Sciatic nerve (tissue), 2 donors: Measurements from ENCODE around the gene FAM124A. TPM values are rescaled to one million over a fixed set of nuclear protein-coding genes. Genes with fewer than 3 reads are reported as not detected.
A peak's percentile ranks its signal among the peaks of the same experiment; 100 is the strongest.
"Not testable (repeated sequence)": the region's sequence is repeated elsewhere in the genome, so short reads cannot be mapped to it uniquely, and the experiment has no call there.

Source experiments
- ATAC-seq: fragments of 200-7000 bp; cut with Tn5 transposase; one replicate; pipeline ENCODE4 v1.9.1; 2020; ENCODE audit warnings: mild to moderate bottlenecking, moderate library complexity
- DNase-seq: peaks from one replicate; pipeline ENCODE4 v3.0.0-alpha.2; 2020; ENCODE audit warnings: low spot score
- intact Hi-C: fragments of 100-400 bp; cut with DNase I; formaldehyde crosslinking; loops from one replicate; pipeline ENCODE4 v1.14.2; 2022
- total RNA-seq: library from RNA; stranded (reverse); fragmentation: NEBNext Ultra II Directional; extraction: Animal tissue kit (Norgen Biotek cat#: 25700); gene quantifications from one replicate; pipeline ENCODE4 v1.2.1, GENCODE V29; 2021
- donor health status: DM: no; HTN: no; CAD: no.
- donor health status: DM: no; HTN: no; CAD: no.

Gene FAM124A
- total RNA-seq, 1 donor from 2014 or later, result 19.2 TPM

DNA sequence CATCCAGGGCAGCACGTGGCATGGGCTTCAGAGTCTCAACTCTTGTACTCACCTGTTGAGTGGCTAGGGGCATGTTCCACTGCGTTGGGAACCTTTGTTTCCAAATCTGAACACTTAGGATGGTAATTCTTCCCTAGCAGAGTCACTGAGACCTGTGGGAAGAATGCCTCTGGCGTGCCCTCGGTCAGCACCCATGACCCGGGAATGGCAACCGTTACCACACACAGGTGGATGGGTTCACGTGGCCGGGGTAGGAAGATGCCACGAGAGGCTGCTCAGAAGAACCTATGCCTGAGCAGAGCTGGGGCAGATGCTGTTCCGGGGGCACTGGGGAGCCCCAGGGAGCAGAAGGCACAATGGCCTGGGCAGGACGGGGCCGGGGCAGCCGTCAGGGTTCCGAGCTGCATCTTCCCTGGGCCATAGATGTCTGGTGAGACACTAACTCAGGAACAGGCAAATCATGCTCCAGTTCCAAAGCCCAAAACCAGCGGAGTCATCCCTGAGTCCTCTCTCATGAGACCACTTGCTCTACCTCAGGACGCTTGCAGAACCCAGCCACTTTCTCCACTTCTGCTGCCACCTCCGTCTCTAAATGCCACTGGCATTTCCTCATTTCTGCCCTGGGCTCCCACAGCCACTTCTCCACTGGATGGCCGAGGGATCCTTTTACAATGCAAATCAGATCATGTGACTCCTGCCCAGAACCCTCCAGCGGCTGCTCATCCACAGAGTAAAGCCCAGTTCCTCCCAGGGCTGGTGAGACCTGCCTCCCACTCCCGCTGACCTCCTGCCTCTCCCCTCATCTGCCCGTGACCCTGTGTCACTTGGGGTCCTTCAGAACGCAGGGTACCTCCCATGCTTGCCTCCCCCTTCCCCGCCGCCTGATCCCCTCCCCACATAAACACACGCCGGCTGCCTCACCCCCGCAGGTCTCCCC lies 36.7 kb downstream of the FAM124A start:
- no peak for ATAC-seq
- intact Hi-C loops, result no loop called here

GRCh38 chr13:51260154-51260553 lies 38.0 kb downstream of the FAM124A start:
- intact Hi-C loops, result no loop called here
- DNase-seq (no peak), ATAC-seq (no peak)

More for the DNA sequence above, 36.7 kb downstream of the FAM124A start:
- DNase-seq, result no peak

DNA sequence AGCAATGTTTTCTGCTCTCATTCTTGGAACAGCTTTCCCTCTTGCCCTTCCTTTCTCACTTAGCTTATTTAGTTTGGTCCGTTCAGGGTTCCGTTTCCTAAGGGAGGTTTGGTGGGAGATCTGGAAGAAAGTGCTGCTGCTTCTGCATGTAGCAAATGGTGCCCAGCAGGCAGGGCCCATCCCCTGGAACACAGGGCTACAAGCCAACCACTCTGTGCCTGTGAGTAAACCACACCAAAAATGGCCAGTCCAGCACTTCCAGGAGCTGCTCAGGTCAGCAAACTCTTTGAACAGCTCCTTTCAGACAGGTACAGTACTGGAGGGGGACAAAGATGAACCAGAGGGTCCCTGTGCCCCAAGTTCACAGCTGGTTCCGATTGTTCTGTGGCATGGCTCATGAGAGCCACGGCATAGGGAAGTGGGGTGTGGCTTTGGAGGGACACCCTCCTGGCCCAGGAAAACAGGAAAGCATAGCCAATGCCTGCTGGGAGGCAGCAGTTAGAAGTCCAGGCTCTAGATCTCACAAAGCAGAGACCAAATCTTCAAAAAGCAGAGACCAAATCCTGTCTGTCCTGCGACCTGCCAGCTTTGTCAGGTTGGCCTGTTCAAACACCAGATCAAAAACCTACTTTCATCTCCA lies 39.5 kb downstream of the FAM124A start:
- intact Hi-C loops, result no loop called here
- ATAC-seq, result no peak
- no peak for DNase-seq

DNA sequence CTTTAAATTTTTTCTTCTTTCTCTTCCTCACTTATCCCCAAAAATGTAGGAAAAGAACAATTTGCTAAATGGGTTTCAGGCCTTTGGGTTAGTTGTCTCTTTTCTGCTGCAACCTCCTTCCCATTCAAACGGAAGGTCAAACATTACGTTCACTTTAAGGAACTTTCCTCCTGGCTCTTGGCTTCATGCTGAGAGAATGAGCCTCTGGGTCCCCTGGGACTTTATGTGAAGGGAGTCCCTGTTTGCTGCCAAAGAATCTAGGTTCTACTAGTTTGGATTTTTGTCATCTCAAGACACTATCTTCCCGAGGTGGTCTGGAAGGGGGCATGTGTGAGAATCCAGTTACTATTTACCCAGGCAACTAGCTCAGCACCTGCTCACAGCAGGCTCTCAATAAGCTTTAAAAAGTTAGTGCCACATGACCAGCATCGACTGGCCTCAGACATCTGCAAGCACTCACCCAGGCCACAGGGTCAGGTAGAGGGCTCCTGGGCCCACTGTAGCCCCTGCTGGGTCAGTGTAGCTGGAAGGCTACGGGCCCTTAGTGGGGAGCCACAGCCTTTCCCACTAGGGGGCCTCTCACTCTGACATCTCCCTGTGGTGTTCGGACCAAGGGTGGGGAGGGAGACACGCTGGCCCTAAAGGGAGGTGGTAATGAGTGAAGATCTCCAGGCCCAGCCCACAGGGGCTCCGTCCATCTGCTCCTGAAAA lies 40.5 kb downstream of the FAM124A start:
- ATAC-seq, result peak; percentile 48
- DNase-seq, result no peak
- intact Hi-C loops, result no loop called here

DNA sequence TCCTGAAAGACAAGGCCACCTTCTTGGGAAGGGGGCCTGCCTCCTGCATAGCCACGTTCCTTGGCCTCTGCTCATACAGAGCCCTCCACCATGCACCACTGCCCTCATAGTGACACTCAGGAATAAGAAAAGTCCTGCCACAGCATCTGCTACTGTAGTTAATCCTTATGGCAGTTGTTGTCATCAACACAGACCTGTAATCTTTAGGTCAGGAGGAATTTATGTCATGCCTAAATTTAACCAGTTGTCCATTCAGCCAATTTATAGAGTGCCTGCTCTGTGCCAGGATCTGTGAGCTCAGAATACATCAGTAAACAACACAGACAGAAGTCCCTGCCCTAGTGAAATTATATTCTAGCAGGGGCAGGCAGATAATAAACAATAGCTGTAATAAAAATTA lies 44.4 kb downstream of the FAM124A start:
- DNase-seq (no peak), ATAC-seq (no peak)
- intact Hi-C loops, result no loop called here

GRCh38 chr13:51267622-51268021 lies 45.4 kb downstream of the FAM124A start:
- intact Hi-C loops, result no loop called here
- DNase-seq (no peak), ATAC-seq (no peak)

- intact Hi-C loops, result no loop called here
- DNase-seq, result no peak
- no peak for ATAC-seq
Measured at GRCh38 chr13:51269039-51269438, 46.8 kb downstream of the FAM124A start.

- intact Hi-C loops, result no loop called here
- ATAC-seq, result no peak
- no peak for DNase-seq
Measured at GRCh38 chr13:51270623-51271415, 48.6 kb downstream of the FAM124A start.

- no peak for DNase-seq
- ATAC-seq, result peak; percentile 71
- intact Hi-C loops, result no loop called here
Measured at GRCh38 chr13:51271528-51272085, 49.4 kb downstream of the FAM124A start.

DNA sequence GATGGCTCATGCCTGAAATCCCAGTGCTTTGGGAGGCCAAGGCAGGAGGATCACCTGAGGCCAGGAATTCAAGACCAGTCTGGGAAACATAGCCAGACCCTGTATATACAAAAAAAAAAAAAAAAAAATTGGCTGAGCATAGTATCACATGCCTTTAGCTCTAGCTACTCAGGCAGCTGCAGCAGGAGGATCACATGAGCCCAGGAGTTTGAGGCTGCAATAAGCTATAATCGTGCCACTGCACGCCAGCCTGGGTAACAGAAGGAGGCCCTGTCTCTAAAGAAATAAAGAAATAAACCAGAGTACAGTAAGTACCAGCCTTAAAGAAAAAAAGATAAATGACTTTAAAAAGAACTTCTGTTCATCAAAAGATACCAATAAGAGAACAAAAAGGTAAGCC lies 52.9 kb downstream of the FAM124A start:
- ATAC-seq, result no peak
- intact Hi-C loops, result no loop called here
- DNase-seq, result no peak

DNA sequence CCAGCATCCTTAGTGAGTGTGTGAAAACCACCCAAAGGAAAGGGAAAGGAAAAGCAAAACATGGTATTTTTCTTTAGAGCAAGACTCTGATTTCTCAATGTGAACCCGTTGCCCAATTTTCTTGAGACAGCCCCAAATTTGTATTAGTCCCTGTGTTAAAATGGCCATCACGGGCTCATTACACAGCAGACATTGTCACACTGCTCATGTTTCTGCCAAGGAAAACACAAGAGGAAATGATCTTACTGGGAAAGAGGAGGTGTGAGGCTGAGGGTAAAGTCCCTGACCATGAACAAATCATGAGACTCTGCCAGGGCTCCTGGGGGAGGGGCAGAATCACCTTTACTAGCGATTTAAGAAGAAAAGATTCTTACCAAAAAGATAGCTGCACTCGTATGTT lies 54.4 kb downstream of the FAM124A start:
- ATAC-seq (peak; percentile 57), DNase-seq (no peak)
- intact Hi-C loops, result no loop called here

- DNase-seq (no peak), ATAC-seq (no peak)
- intact Hi-C loops, result no loop called here
Measured at GRCh38 chr13:51277928-51278327, 55.7 kb downstream of the FAM124A start.

DNA sequence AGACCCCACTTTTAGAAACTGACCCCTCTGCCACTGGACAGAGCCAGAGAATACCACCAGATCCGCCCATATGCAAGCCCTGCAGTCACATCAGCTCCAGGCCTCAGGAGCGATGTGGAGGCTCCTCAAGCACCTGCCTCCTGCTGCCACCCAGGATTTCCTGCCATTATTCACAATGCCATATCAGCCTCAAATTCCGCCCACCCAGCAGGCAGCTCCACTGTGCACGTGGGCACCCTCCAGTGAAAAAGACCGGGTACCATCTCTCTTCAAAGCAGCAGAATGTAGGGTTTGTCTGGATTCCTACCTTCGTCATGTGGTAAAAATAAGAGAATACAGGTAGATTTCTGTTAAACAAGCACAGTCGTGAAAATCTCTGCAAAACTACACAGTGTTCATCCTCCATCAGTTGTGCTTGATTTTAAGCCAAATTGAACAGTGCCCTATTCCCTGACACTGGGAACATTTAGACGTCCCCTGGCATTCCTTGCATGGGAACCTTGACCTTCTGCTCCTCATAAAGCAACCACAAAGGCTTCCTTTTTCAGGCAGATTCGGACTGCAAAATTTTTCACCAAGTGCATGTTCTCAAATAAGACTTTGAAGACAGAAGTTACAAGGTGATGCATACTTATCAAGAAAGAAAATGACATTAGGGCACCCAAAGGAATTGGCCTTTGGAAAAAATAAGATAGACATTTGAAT lies 56.4 kb downstream of the FAM124A start:
- intact Hi-C loops, result no loop called here
- peak; percentile 33 for ATAC-seq
- DNase-seq, result no peak

GRCh38 chr13:51280379-51280940 lies 58.3 kb downstream of the FAM124A start:
- intact Hi-C loops, result loop anchor here (5.0 kb wide), 1 partner anchor 118 kb away; no protein-coding TSS in a partner anchor
- no peak for DNase-seq
- no peak for ATAC-seq

- intact Hi-C loops, result loop anchor here (5.0 kb wide), 1 partner anchor 120 kb away; no protein-coding TSS in a partner anchor
- ATAC-seq, result no peak
- no peak for DNase-seq
Measured at GRCh38 chr13:51282322-51282721, 60.1 kb downstream of the FAM124A start.

DNA sequence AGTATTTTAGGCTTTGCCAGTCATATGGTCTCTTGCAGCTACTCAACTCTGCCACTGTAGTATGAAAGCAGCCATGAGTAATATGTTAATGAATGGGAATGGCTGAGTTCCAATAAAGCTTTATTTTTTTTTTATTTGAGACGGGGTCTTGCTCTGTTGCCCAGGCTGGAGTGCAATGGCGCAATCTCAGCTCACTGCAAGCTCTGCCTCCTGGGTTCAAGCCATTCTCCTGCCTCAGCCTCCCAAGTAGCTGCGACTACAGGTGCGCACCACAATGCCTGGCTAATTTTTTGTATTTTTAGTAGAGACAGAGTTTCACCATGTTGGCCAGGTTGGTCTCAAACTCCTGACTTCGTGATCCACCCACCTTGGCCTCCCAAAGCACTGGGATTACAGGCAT lies 60.7 kb downstream of the FAM124A start:
- ATAC-seq, DNase-seq: not testable (repeated sequence)
- intact Hi-C loops, result loop anchor here (5.0 kb wide), 1 partner anchor 121 kb away; no protein-coding TSS in a partner anchor

- DNase-seq (no peak), ATAC-seq (no peak)
- intact Hi-C loops, result loop anchor here (5.0 kb wide), 1 partner anchor 121 kb away; no protein-coding TSS in a partner anchor
Measured at GRCh38 chr13:51283371-51283770, 61.2 kb downstream of the FAM124A start.
